GM12892 (cell line): ENCODE data around the gene HOXD9.
A peak's percentile ranks its signal among the peaks of the same experiment; 100 is the strongest.

Experiments used
- DNase-seq: peaks from one replicate; pipeline ENCODE4 v3.0.0; 2011; ENCODE audit not compliant: insufficient read length
- FAIRE-seq: peaks from 2 replicates; lab custom pipeline; 2011; peaks lifted over from hg19 to GRCh38; lab: Jason Lieb, UNC
- POLR2A ChIP-seq: IDR thresholded peaks from 2 replicates; pipeline ENCODE4 v1.6.1; 2011; ENCODE audit warnings: low read depth, low read length, control low read depth
- POLR2AphosphoS5 ChIP-seq: IDR thresholded peaks from 2 replicates; pipeline ENCODE4 v1.6.1; 2011; ENCODE audit warnings: low read depth, low read length, control low read depth
- TAF1 ChIP-seq: IDR thresholded peaks from 2 replicates; pipeline ENCODE4 v1.6.1; 2011; ENCODE audit warnings: low read depth, mild to moderate bottlenecking, control low read depth, low read length, borderline replicate concordance

HOXD9 gene

GRCh38 chr2:176087330-176088047 is 35.0 kb upstream of the HOXD9 start:
- FAIRE-seq (no peak), DNase-seq (no peak)
- no peak for TF ChIP-seq POLR2A
- TF ChIP-seq TAF1, result no peak
- no peak for TF ChIP-seq POLR2AphosphoS5

- DNase-seq (no peak), FAIRE-seq (peak; percentile 42)
- no peak for TF ChIP-seq POLR2A
- TF ChIP-seq POLR2AphosphoS5, result no peak
- TF ChIP-seq TAF1, result no peak
These were observed 34.2 kb upstream of the HOXD9 start for GRCh38 chr2:176088048-176088936.

- no peak for FAIRE-seq
- no peak for DNase-seq
- TF ChIP-seq POLR2AphosphoS5 (no peak), POLR2A (no peak), TAF1 (no peak)
These were observed 33.3 kb upstream of the HOXD9 start for GRCh38 chr2:176088937-176089842.

- no peak for TF ChIP-seq TAF1
- TF ChIP-seq POLR2AphosphoS5, result no peak
- no peak for TF ChIP-seq POLR2A
- FAIRE-seq (no peak), DNase-seq (no peak)
These were observed 32.6 kb upstream of the HOXD9 start for GRCh38 chr2:176089843-176090395.

GRCh38 chr2:176090862-176091261 is 31.7 kb upstream of the HOXD9 start:
- DNase-seq (no peak), FAIRE-seq (no peak)
- no peak for TF ChIP-seq POLR2AphosphoS5
- TF ChIP-seq POLR2A, result no peak

GRCh38 chr2:176091329-176092258 is 30.9 kb upstream of the HOXD9 start:
- TF ChIP-seq POLR2A (no peak), TAF1 (no peak), POLR2AphosphoS5 (no peak)
- FAIRE-seq (no peak), DNase-seq (no peak)

- DNase-seq (no peak), FAIRE-seq (no peak)
- TF ChIP-seq POLR2A (no peak), POLR2AphosphoS5 (no peak), TAF1 (no peak)
These were observed 30.0 kb upstream of the HOXD9 start, which contains the start of gene HOXD13 for GRCh38 chr2:176092270-176093144. HOXD13 (plus strand) TSS chr2:176092721; CDS start chr2:176092891, 170 bp downstream.

GRCh38 chr2:176093145-176093897 is 29.2 kb upstream of the HOXD9 start:
- FAIRE-seq (no peak), DNase-seq (no peak)
- TF ChIP-seq POLR2A (no peak), POLR2AphosphoS5 (no peak), TAF1 (no peak)

GRCh38 chr2:176093898-176094249 is 28.6 kb upstream of the HOXD9 start:
- FAIRE-seq (no peak), DNase-seq (no peak)
- no peak for TF ChIP-seq POLR2A
